ENCODE results near the gene ITGAX. TPM values are rescaled to one million over a fixed set of nuclear protein-coding genes. Genes with fewer than 3 reads are reported as not detected.

The ITGAX gene
- total and polyA plus RNA-seq, 2 experiments from 2014 or later, result not detected

- no peak overlapping the region for H3K4me3 ChIP-seq
- no peaks in the 10 kb centered on the region for H3K27me3 ChIP-seq (replicated peaks; ENCODE audit: insufficient read depth)
- no peak overlapping the region for H3K4me2 ChIP-seq (ENCODE audit: unreplicated experiment)
- in situ Hi-C loops (cut with MboI), result no loop called here
- H4K20me1 ChIP-seq (ENCODE audit: insufficient read depth), result no peaks in the 10 kb centered on the region
- H2AFZ ChIP-seq, result no peak overlapping the region
- H3K9ac ChIP-seq, result no peak overlapping the region
- WGBS, 2 experiments (ENCODE audit: low coverage in 1 of 2, low lambda C conversion rate in 2 of 2, missing lambda C conversion rate in 2 of 2), result 17 to 20% methylated on average over 14 of the region's 14 CpGs
- no peak overlapping the region for H3K27ac ChIP-seq
- H3K79me2 ChIP-seq (ENCODE audit: insufficient read depth), result no peaks in the 10 kb centered on the region
- peak; percentile 77 for DNase-seq
- peaks cover 14% of the 10 kb centered on the region for H3K4me1 ChIP-seq (ENCODE audit: insufficient read depth)
- H3F3A ChIP-seq (ENCODE audit: insufficient read depth), result peaks cover 14% of the 10 kb centered on the region; the same call in 1 of the 2 replicates
- H3K9me3 ChIP-seq (ENCODE audit: low read depth), result no peaks in the 10 kb centered on the region
- no peaks in the 10 kb centered on the region for H3K36me3 ChIP-seq (ENCODE audit: low read depth)
- no peaks in the 10 kb centered on the region for H3K9me2 ChIP-seq (ENCODE audit: insufficient read depth)
- TF ChIP-seq EZH2 (IDR thresholded peaks at IDR 0.05; ENCODE audit: insufficient read depth, poor library complexity, severe bottlenecking) (no peak), EZH2phosphoT487 (IDR thresholded peaks at IDR 0.05; ENCODE audit: insufficient read depth, low read depth) (no peak)
Measured at GRCh38 chr16:31382485-31383161, 27.6 kb downstream of the ITGAX start.

DNA sequence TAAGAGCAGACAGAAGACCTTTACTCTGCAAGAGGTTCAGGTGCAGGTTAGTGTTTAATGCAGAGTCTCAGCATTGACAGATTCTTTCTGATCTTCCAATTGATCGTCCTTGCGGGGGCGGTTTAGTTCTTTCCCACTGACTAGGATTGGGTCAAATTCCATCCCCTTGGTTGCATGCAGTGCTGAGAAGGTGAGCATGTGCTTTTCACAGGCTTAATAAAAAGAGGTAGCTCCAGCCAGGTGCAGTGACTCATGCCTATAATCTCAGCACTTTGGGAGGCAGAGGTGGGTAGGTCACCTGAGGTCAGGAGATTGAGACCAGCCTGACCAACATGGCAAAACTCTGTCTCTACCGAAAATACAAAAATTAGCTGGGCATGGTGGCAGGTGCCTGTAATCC is 30.7 kb downstream of the ITGAX start:
- DNase-seq, result no peak
- Histone ChIP-seq H3K9ac (no peak overlapping the region), H3K79me2 (ENCODE audit: insufficient read depth) (no peaks in the 10 kb centered on the region), H3K36me3 (ENCODE audit: low read depth) (no peaks in the 10 kb centered on the region), H3K27ac (no peak overlapping the region), H3K4me3 (no peak overlapping the region), H3K9me2 (ENCODE audit: insufficient read depth) (no peaks in the 10 kb centered on the region), H3K4me1 (ENCODE audit: insufficient read depth) (peaks cover 14% of the 10 kb centered on the region), H3F3A (ENCODE audit: insufficient read depth) (peaks cover 14% of the 10 kb centered on the region; the same call in 1 of the 2 replicates), H3K27me3 (replicated peaks; ENCODE audit: insufficient read depth) (0 out of 2 replicates have a peak, but pooled peaks cover 6% of the 10 kb centered on the region), H2AFZ (no peak overlapping the region), H3K4me2 (ENCODE audit: unreplicated experiment) (no peak overlapping the region), H3K9me3 (ENCODE audit: low read depth) (no peaks in the 10 kb centered on the region), H4K20me1 (ENCODE audit: insufficient read depth) (no peaks in the 10 kb centered on the region)
- no peak for TF ChIP-seq EZH2phosphoT487 (IDR thresholded peaks at IDR 0.05; ENCODE audit: insufficient read depth, low read depth)
- in situ Hi-C loops (cut with MboI), result no loop called here
- 61 to 69% methylated on average over 4 of the region's 4 CpGs for WGBS, 2 experiments (ENCODE audit: low coverage in 1 of 2, low lambda C conversion rate in 2 of 2, missing lambda C conversion rate in 2 of 2)

DNA sequence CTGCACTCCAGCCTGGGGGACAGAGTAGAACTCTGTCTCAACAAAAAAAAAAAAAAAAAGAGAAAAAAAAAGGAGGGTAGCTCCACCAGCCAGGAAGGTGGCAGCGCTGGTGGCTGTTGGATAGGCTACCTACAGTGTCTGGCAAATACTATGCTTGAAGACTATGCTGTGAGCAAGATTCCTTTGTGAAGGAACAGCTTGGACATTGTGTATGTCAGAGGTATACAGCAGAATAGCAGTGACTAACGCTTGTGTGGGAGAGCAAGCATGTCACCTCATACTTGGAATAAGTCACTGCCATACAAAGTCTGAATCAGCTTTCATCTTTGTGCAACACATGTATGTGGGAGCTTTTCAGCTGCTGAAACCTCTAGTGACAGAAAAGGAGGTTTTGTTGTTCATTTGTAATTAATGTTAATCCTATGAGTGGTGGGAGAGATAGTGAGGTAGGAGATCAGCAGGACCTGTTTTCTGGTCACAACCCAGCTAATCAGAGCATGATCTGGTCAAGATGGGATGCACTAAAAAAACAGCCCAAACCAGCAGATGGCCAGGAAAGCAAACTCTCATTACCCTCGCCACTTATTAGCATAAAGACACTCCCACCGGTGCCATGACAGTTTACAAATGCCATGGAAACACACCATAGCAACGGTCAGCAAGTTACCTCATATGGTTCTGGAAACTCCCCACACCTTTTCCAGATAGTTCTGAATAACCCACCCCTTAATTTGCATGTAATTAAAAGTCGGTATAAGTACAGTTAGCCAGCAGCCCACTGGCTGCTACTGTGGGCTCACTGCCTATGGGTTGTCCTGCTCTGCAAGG is 31.4 kb downstream of the ITGAX start:
- no peaks in the 10 kb centered on the region for H3K9me2 ChIP-seq (ENCODE audit: insufficient read depth)
- no peak overlapping the region for H3K4me3 ChIP-seq
- peak; percentile 94 for DNase-seq
- no peak overlapping the region for H3K9ac ChIP-seq
- H3K36me3 ChIP-seq (ENCODE audit: low read depth), result no peaks in the 10 kb centered on the region
- H3F3A ChIP-seq (ENCODE audit: insufficient read depth), result peaks cover 14% of the 10 kb centered on the region; the same call in 1 of the 2 replicates
- 0 out of 2 replicates have a peak overlapping the region, but pooled peaks have one; percentile 20 for H3K27ac ChIP-seq
- no peaks in the 10 kb centered on the region for H3K9me3 ChIP-seq (ENCODE audit: low read depth)
- H2AFZ ChIP-seq, result no peak overlapping the region
- peak overlapping the region; percentile 39 for H3K4me2 ChIP-seq (ENCODE audit: unreplicated experiment)
- peaks cover 14% of the 10 kb centered on the region for H3K4me1 ChIP-seq (ENCODE audit: insufficient read depth)
- in situ Hi-C loops (cut with MboI), result no loop called here
- WGBS, 2 experiments (ENCODE audit: low coverage in 1 of 2, low lambda C conversion rate in 2 of 2, missing lambda C conversion rate in 2 of 2), result 35 to 38% methylated on average over 6 of the region's 6 CpGs
- no peaks in the 10 kb centered on the region for H4K20me1 ChIP-seq (ENCODE audit: insufficient read depth)
- no peaks in the 10 kb centered on the region for H3K79me2 ChIP-seq (ENCODE audit: insufficient read depth)
- no peak for TF ChIP-seq EZH2 (IDR thresholded peaks at IDR 0.05; ENCODE audit: insufficient read depth, poor library complexity, severe bottlenecking)
- no peak for TF ChIP-seq EZH2phosphoT487 (IDR thresholded peaks at IDR 0.05; ENCODE audit: insufficient read depth, low read depth)
- peaks cover 6% of the 10 kb centered on the region; the same call in 1 of the 2 replicates for H3K27me3 ChIP-seq (replicated peaks; ENCODE audit: insufficient read depth)

GRCh38 chr16:31388535-31388934 is 33.6 kb downstream of the ITGAX start:
- no peaks in the 10 kb centered on the region for H3K36me3 ChIP-seq (ENCODE audit: low read depth)
- peaks cover 14% of the 10 kb centered on the region; the same call in 1 of the 2 replicates for H3F3A ChIP-seq (ENCODE audit: insufficient read depth)
- no peak for DNase-seq
- no peak overlapping the region for H3K4me3 ChIP-seq
- H3K4me1 ChIP-seq (ENCODE audit: insufficient read depth), result peaks cover 14% of the 10 kb centered on the region
- no peaks in the 10 kb centered on the region for H3K79me2 ChIP-seq (ENCODE audit: insufficient read depth)
- no peak overlapping the region for H2AFZ ChIP-seq
- H3K9ac ChIP-seq, result no peak overlapping the region
- no peak overlapping the region for H3K27ac ChIP-seq
- in situ Hi-C loops (cut with MboI), result no loop called here
- no peaks in the 10 kb centered on the region for H3K9me3 ChIP-seq (ENCODE audit: low read depth)
- H3K9me2 ChIP-seq (ENCODE audit: insufficient read depth), result no peaks in the 10 kb centered on the region
- WGBS, 2 experiments (ENCODE audit: low coverage in 1 of 2, low lambda C conversion rate in 2 of 2, missing lambda C conversion rate in 2 of 2), result 35 to 42% methylated on average over 2 of the region's 2 CpGs
- TF ChIP-seq EZH2phosphoT487 (IDR thresholded peaks at IDR 0.05; ENCODE audit: insufficient read depth, low read depth), result no peak
- TF ChIP-seq EZH2 (IDR thresholded peaks at IDR 0.05; ENCODE audit: insufficient read depth, poor library complexity, severe bottlenecking), result no peak
- no peaks in the 10 kb centered on the region for H4K20me1 ChIP-seq (ENCODE audit: insufficient read depth)
- no peak overlapping the region for H3K4me2 ChIP-seq (ENCODE audit: unreplicated experiment)
- H3K27me3 ChIP-seq (replicated peaks; ENCODE audit: insufficient read depth), result peaks cover 6% of the 10 kb centered on the region; the same call in 1 of the 2 replicates

All from GM23248 (cell line).